K562 (cell line): ENCODE results near the gene AMZ2. TPM values are rescaled to one million over a fixed set of nuclear protein-coding genes. Genes with fewer than 3 reads are reported as not detected.
"Not testable (repeated sequence)": the region's sequence is repeated elsewhere in the genome, so short reads cannot be mapped to it uniquely, and the experiment has no call there.

Experiments used
- ATAC-seq: fragments of 200-7000 bp; cut with Tn5 transposase; 3 replicates; pipeline ENCODE4 v1.9.1; 2020; ENCODE audit warnings: moderate library complexity
- BruUV-seq: library from RNA; stranded (reverse); fragments of 400-500 nt; replicated peaks from 2 replicates; lab custom pipeline; 2021; lab: Mats Ljungman, UMichigan
- CTCF ChIA-PET: fragments of 300-600 bp; formaldehyde crosslinking; extraction: SDS; loops from one replicate; lab custom pipeline; 2021; ENCODE audit warnings: low intra/inter-chr PET ratio; lab: Yijun Ruan, JAX
- POLR2A ChIA-PET: fragments of 300-600, 350-650 bp; sonication (Branson Sonifier 250); formaldehyde crosslinking; extraction: SDS; loops from one replicate; lab custom pipeline; 2021; ENCODE audit warnings: antibody characterized with exemption, inconsistent platforms; lab: Yijun Ruan, JAX
- DNase-seq, 4 experiments: peaks; one replicate each; pipeline versions ENCODE4 v3.0.0 to v3.0.0-alpha.2; 2011 to 2018; ENCODE audit warnings: low spot score in 3 of 4, mixed read lengths in 3 of 4; ENCODE audit errors: extremely low read depth in 1 of 4
- FAIRE-seq: peaks from 2 replicates; lab custom pipeline; 2011; peaks lifted over from hg19 to GRCh38; lab: Jason Lieb, UNC
- H2AFZ ChIP-seq: 2 replicates; pipeline ENCODE4 v1.6.0; 2011; ENCODE audit warnings: low read depth, low read length, control low read depth, inconsistent platforms
- H3K27ac ChIP-seq: fragments of 200-600 bp; 3 replicates; pipeline ENCODE4 v1.8.0; 2011; ENCODE audit warnings: low read depth, mild to moderate bottlenecking, control low read depth, inconsistent platforms, low read length, moderate library complexity, mixed read lengths; ENCODE audit errors: extremely low read depth
- H3K27me3 ChIP-seq, 2 experiments: fragments of 300-600 bp in 1 of 2; 2 replicates in 1 of 2; 3 replicates in 1 of 2; pipeline versions ENCODE4 v1.6.0 to v1.8.0; 2011; ENCODE audit warnings: inconsistent platforms in 2 of 2, low read length in 2 of 2, mild to moderate bottlenecking in 1 of 2, mixed read lengths in 1 of 2, moderate library complexity in 1 of 2; ENCODE audit not compliant: control insufficient read depth in 2 of 2, insufficient read depth in 2 of 2
- H3K36me3 ChIP-seq: fragments of 300-600 bp; 3 replicates; pipeline ENCODE4 v1.8.0; 2011; ENCODE audit warnings: mild to moderate bottlenecking, low read length, inconsistent platforms; ENCODE audit not compliant: control insufficient read depth, insufficient read depth
- H3K4me1 ChIP-seq, 2 experiments: fragments of 200-600 bp in 1 of 2; replicated peaks in 1 of 2; 2 replicates in 1 of 2; 3 replicates in 1 of 2; pipeline versions ENCODE4 v1.5.1 to v1.8.0; 2011; ENCODE audit warnings: inconsistent platforms in 2 of 2, low read length in 2 of 2, mild to moderate bottlenecking in 1 of 2, mixed read lengths in 1 of 2, moderate library complexity in 1 of 2; ENCODE audit not compliant: control insufficient read depth in 2 of 2, insufficient read depth in 2 of 2
- H3K4me2 ChIP-seq: 2 replicates; pipeline ENCODE4 v1.6.1; 2011; ENCODE audit warnings: low read length, control low read depth, inconsistent platforms, mixed read lengths; ENCODE audit not compliant: insufficient read depth
- H3K4me3 ChIP-seq: fragments of 200-600 bp; sonication (generic), shearing (Covaris generic); 2 replicates; pipeline ENCODE4 v1.5.1; 2016; ENCODE audit warnings: control low read depth, inconsistent platforms
- H3K79me2 ChIP-seq: fragments of 200-600 bp; 3 replicates; pipeline ENCODE4 v1.8.0; 2011; ENCODE audit warnings: low read length, inconsistent platforms; ENCODE audit not compliant: control insufficient read depth, insufficient read depth
- H3K9ac ChIP-seq, 2 experiments: 2 replicates each; pipeline versions ENCODE4 v1.6.0 to v1.6.1; 2011; ENCODE audit warnings: low read depth in 2 of 2, low read length in 2 of 2, control low read depth in 1 of 2, inconsistent platforms in 1 of 2, mild to moderate bottlenecking in 1 of 2, mixed read lengths in 1 of 2; ENCODE audit not compliant: insufficient read depth in 1 of 2
- H3K9me1 ChIP-seq: one replicate; pipeline ENCODE4 v1.6.0; 2011; ENCODE audit warnings: inconsistent platforms, mild to moderate bottlenecking, low read length, moderate library complexity; ENCODE audit not compliant: control insufficient read depth, insufficient read depth
- H3K9me3 ChIP-seq: replicated peaks from 2 replicates; pipeline ENCODE4 v1.5.1; 2011; ENCODE audit warnings: low read depth, low read length, inconsistent platforms; ENCODE audit not compliant: control insufficient read depth, insufficient read depth
- H4K20me1 ChIP-seq: replicated peaks from 2 replicates; pipeline ENCODE4 v1.6.1; 2011; ENCODE audit warnings: low read length, inconsistent platforms, mixed read lengths; ENCODE audit not compliant: control insufficient read depth, insufficient read depth
- FOSL1 ChIP-seq: fragments of 200-800 bp; sonication (Bioruptor generic); conservative IDR thresholded peaks from 2 replicates; pipeline ENCODE4 v1.6.1; 2016; ENCODE audit warnings: missing genetic modification characterization, missing compliant biosample characterization
- SPI1 ChIP-seq: IDR thresholded peaks from 2 replicates; pipeline ENCODE4 v1.6.1; 2011; ENCODE audit warnings: low read depth, low read length, control low read depth, borderline replicate concordance
- WGBS: fragments of 100-300 bp; shearing (Covaris generic); methylation state at CpG from one replicate; pipeline ENCODE4 v1.1.6; 2016; ENCODE audit warnings: low coverage, mixed read lengths; ENCODE audit not compliant: insufficient coverage; ENCODE audit errors: missing lambda C conversion rate; 5-methylcytosine and 5-hydroxymethylcytosine counted together
- in situ Hi-C: fragments of 300-500 bp; cut with MboI; formaldehyde crosslinking; loops from 4 replicates; pipeline ENCODE4 v1.15.0; 2018; ENCODE audit warnings: inconsistent platforms, mixed read lengths
- intact Hi-C: fragments of 100-400 bp; cut with micrococcal nuclease; formaldehyde crosslinking; loops from 2 replicates; pipeline ENCODE4 v1.14.2; 2022
- polyA plus RNA-seq, 8 experiments: library from polyadenylated mRNA; depleted of rRNA in 4 of 8; stranded (reverse) in 5 of 8; unstranded in 3 of 8; fragments of >200 nt; fragmentation: Nextera tagmentation in 2 of 8; fragmentation: Illumina TruSeq in 1 of 8; extraction: Ambion mirVana in 2 of 8; extraction: Trizol in 1 of 8; gene quantifications; 2 replicates each; pipeline versions ENCODE4 v1.2.1 to v1.2.3, GENCODE V29; 2011 to 2014; ENCODE audit warnings: inconsistent platforms in 1 of 8, missing spikeins in 1 of 8
- total RNA-seq, 7 experiments: library from RNA; depleted of rRNA in 6 of 7; stranded (reverse); fragments of >200 nt in 6 of 7; fragmentation: Illumina TruSeq in 2 of 7; extraction: Trizol in 2 of 7; gene quantifications; 2 replicates each; pipeline versions ENCODE4 v1.2.1 to v1.2.3, GENCODE V29; 2011 to 2021; ENCODE audit warnings: low replicate concordance in 1 of 7

Gene AMZ2
- total and polyA plus RNA-seq, 9 of the 15 experiments (the other 6 are each of a cell fraction or from before 2014, with no cell fraction given) = 22.6 to 92.2 (median 52.6) TPM

DNA sequence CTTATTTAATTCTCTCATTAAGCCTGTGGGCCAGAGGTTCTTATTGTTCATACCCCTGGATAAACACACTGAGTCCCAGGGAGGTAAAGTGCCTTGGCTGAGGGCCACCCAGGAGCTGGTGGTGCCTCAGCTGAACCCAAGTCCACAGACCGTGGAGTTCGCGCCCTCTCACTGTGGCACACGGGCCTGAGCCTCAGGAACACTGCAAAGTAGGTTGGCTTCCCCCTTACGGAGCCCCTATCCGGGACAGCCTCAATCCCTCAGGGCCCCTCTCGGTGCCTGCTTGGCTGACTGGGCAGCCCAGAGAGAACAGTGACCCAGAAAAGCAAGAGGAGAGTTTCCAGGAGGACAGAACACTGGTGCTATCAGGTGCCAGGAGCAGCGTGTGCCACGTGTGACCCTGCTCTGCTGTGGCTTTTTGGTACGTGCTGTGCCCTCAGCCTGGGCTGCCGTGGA is 12.5 kb upstream of the AMZ2 start:
- not testable (repeated sequence) for H3K79me2 ChIP-seq, FAIRE-seq

DNA sequence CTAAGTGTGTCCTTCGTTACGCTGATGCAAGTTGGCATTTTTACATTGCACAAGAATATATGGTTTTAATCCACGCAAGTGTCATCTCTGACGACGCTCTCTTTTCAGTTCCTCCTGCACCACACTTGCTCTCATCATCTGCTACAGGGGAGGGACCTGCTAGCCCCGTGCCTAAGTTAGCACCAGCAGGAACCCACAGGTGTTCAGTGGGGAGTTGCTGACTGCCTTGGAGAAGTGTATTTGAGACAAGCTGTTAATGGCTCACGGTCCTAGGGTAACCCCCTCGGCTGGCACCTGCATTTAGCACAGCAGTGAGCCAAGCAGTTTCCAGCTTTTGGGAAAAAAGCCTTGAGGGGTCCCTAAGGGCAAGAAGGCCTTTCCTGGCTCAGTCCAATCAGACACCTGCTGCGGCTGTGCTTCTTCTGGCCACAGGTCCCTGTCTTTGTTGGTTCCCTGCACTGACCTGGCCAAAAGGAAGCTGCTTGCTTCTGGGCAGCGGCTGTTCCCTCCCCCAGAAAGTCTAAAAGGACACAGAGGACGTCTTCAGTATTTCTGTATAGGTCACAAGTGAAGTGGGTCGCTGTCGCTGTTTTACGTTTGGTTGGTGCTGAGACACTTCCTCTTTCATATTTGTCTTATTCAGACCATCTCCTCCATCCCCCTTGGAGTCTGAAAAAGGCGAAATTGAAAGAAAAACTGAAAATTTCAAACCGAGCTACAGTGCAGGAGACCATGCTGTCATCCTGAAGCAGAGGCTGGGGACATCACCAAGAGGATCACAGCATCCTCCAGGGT is 10.3 kb upstream of the AMZ2 start:
- BruUV-seq, H3K36me3 ChIP-seq, H2AFZ ChIP-seq, H3K4me1 ChIP-seq, H3K79me2 ChIP-seq, H3K9me1 ChIP-seq, in situ Hi-C loops, H3K27ac ChIP-seq, H3K4me3 ChIP-seq, CTCF ChIA-PET, POLR2A ChIA-PET, H3K4me2 ChIP-seq, intact Hi-C loops, H3K9ac ChIP-seq, H4K20me1 ChIP-seq, ATAC-seq, H3K9me3 ChIP-seq, H3K27me3 ChIP-seq, DNase-seq: not testable (repeated sequence)
- TF ChIP-seq SPI1 = peak; percentile 82; the same call in 1 of the 2 replicates
- peak; percentile 67 for FAIRE-seq
- WGBS = 15% methylated on average over 15 of the region's 16 CpGs

More for the DNA sequence above, 12.5 kb upstream of the AMZ2 start:
- DNase-seq, ATAC-seq, H3K4me1 ChIP-seq, H2AFZ ChIP-seq, CTCF ChIA-PET, POLR2A ChIA-PET, H3K4me2 ChIP-seq, H3K9ac ChIP-seq, H3K9me3 ChIP-seq, H3K9me1 ChIP-seq, in situ Hi-C loops, H3K36me3 ChIP-seq: not testable (repeated sequence)
- 13% methylated on average over 4 of the region's 11 CpGs for WGBS
- 0 out of 2 replicates have a peak, but pooled peaks have one; percentile 3 for TF ChIP-seq FOSL1 (tag)
- TF ChIP-seq, all 486 proteins: peak for 1; not testable (repeated sequence) for 485
- H4K20me1 ChIP-seq, H3K27me3 ChIP-seq, H3K27ac ChIP-seq, H3K4me3 ChIP-seq, BruUV-seq, intact Hi-C loops: not testable (repeated sequence)
